Left renal pelvis (tissue), 4 donors: Measurements from ENCODE around the gene SLC44A2. TPM values are rescaled to one million over a fixed set of nuclear protein-coding genes. Genes with fewer than 3 reads are reported as not detected.

Experiments
- DNase-seq, 4 donors: peaks; one replicate each; pipeline ENCODE4 v3.0.0-alpha.2; 2013; ENCODE audit warnings: low read depth in 4 of 4, low spot score in 3 of 4
- polyA plus RNA-seq, 4 donors: library from polyadenylated mRNA; unstranded; fragments of 120-200 nt; gene quantifications; one replicate each; pipeline ENCODE4 v1.2.1, GENCODE V29; 2013; ENCODE audit not compliant: insufficient read length in 4 of 4

The SLC44A2 gene
- polyA plus RNA-seq, 4 donors = 134 to 211 (median 197) TPM

GRCh38 chr19:10679743-10680142 is 54.4 kb downstream of the SLC44A2 start:
- no peak for DNase-seq

DNA sequence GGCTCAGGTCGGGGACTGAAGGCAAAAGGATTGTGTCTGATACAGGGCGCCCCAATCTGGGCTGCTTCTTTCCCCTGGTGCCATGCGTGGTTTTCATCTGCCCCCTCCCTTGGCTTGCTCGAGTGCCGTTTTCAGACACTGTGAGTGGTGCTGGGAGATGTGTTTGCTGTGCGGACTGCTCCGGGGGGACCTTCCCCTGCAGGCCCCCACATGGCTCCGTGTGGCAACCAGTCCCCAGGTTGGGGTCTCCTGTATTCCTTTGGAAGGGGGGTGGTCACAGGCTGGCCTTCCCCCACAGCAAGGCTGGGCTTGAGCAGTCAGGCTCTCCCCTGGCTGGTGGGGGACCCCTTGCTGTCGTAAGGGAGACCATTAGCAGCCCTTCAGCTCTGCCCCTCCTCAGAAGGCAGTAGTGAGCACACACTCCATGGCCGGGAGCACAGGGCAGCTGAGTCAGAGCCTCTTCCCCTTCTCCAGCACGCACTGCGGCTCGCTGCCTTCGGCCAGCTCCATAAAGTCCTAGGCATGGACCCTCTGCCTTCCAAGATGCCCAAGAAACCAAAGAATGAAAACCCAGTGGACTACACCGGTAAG is 55.3 kb downstream of the SLC44A2 start:
- no peak for DNase-seq

DNA sequence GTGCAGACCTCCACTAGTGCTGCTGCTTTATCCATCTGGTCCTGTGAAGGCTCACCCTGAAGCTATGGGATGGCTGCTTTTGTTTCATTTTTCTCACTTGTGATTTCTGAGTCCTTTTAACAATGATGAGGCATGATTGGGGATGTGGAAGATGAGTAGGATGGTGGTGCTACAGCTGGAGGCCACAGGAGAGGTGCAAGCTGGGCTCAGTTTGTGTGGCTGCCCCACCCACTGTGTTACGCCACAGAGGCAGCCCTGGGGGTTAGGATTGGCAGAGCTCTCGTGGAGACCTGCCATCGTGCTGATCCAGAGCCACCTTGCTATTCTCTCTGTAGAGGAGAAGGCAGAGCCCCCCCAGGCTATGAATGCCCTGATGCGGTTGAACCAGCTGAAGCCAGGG is 56.3 kb downstream of the SLC44A2 start:
- DNase-seq = no peak

- no peak for DNase-seq
Measured at GRCh38 chr19:10682397-10683063, 57.2 kb downstream of the SLC44A2 start.

DNA sequence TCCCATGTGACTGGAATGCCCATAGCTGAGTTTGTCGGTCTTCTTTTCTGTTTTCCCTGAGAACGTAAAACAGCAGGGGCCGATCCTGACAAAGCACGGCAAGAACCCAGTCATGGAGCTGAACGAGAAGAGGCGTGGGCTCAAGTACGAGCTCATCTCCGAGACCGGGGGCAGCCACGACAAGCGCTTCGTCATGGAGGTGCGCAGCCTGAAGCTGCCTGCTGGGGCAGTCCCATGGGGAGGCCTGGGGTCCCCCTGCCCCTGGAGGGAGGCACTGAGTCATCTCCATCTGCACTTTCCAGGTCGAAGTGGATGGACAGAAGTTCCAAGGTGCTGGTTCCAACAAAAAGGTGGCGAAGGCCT is 57.7 kb downstream of the SLC44A2 start:
- no peak for DNase-seq

GRCh38 chr19:10683582-10683981 is 58.2 kb downstream of the SLC44A2 start:
- no peak for DNase-seq

DNA sequence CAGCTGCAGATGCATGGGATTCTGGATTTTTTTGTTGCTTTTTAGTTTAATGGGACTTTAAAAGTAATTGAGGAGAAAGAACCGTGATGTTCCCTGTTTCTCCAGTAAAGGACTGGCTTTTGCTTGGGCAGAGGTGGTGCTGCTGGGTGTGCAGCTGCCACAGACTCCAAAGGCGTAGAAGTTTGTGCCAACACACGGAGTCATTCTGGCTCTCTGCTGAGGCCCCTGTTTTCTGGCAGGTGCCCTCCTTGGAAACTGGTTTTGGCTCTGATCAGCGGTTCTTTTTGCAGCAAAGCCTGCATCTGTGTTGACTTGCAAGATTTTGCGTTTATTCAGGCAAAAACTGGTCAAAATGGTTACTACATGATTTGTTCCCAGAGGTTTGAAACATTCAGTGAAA is 59.9 kb downstream of the SLC44A2 start:
- no peak for DNase-seq

- DNase-seq = no peak
Measured at GRCh38 chr19:10686193-10686592, 60.8 kb downstream of the SLC44A2 start.

- no peak for DNase-seq
Measured at GRCh38 chr19:10686661-10687517, 61.5 kb downstream of the SLC44A2 start.

DNA sequence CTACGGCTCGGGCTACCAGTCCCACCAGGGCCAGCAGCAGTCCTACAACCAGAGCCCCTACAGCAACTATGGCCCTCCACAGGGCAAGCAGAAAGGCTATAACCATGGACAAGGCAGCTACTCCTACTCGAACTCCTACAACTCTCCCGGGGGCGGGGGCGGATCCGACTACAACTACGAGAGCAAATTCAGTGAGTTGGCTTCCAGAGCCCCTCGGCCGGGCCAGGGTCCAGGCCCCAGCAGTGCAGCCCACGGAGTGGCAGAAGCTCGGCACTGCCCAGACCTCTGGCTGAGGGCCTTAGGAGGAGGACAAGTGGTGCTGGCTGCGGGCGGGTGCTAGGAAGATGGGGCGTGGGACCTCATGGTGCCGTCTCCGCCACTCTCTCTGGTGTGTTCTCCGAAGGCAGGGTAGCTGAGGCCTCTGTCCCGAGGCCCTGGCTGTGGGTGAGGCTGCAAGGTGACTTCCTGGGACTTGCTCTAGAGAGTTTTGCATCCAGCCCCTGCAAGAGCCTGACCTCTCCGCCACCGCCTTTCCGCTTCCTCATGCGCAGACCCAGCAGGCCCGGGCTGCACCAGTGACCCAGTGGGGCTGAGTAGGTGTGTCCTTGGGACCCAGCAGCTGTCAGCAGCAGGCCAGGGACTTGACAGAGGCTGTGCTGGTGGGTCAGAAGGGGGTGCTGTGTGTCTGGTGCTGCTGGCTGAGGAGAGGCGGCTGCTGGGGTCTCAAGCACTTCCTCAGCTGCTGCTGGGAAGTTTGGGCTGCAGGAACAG is 62.4 kb downstream of the SLC44A2 start:
- no peak for DNase-seq

- no peak for DNase-seq
Measured at GRCh38 chr19:10688545-10689280, 63.4 kb downstream of the SLC44A2 start.

GRCh38 chr19:10690341-10690781 is 65.0 kb downstream of the SLC44A2 start:
- DNase-seq = no peak

DNA sequence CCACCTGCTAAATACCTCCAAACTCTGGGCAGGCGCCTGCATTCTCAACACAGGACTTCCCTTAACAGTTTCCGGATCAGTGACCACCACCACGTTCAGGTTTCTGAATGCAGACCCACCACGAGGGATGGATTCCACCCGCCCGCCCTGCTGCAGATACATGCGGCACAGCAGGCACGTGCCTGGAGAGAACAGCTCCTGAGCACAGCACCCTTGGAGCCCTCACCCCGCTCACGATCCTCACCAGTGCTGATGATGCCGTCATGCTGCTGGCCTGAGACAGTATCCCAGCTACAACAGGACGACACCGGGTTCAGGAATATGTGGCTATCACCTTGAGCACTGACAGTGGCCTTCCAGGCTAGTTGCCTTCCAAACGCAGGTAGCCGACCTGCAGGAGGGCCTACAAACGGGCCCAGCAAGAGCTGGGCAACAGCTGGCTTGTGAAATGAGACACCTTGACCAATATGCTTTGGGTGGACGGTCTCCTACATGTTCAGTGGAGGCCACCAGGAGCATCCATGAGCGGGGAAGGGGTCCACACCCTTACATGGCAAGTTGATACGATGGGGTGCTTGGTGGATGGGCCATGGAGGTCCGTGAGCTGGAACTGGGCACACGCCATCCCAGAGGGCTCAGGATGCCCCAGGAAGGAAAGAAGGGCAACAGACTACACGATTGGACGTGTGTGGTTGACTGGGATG is 66.0 kb downstream of the SLC44A2 start:
- no peak for DNase-seq

GRCh38 chr19:10691883-10692282 is 66.5 kb downstream of the SLC44A2 start:
- DNase-seq = no peak

DNA sequence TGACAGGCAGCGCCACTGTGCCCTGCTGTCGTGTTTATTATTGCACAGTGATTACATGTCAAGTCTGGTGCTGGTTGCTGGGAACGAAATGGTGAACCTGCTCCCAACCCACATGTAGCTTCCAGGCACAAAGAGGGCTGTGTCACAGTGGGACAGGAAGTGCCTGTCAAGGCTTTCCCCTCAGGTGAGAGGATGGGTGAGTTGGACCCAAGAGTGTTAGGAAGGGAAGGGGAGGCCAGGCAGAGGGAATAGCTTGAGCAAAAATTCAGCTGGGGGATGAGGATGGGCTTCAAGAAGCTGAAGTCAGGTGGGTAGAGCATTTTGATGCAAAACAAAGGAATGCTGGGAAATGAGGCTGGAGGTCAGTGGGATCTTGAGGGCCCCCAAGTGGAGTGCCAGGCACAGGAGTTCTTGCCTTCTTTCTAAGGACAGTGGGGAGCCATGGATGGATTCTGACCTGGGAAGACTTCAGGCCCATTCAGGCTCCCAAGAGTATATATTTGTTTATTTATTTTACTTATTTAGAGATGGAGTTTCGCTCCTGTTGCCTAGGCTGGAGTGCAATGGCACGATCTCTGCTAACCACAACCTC is 67.4 kb downstream of the SLC44A2 start:
- no peak for DNase-seq
